Spleen (tissue), 11 donors: ENCODE data around the gene TMEM269. TPM values are rescaled to one million over a fixed set of nuclear protein-coding genes. Genes with fewer than 3 reads are reported as not detected.

Experiments
- DNase-seq: peaks from one replicate; pipeline ENCODE4 v3.0.0-alpha.2; 2020
- H3K27ac ChIP-seq, 8 donors: fragments of 200-600 bp; sonication (generic) in 7 of 8; 1 replicate in 4 of 8; 2 replicates in 4 of 8; pipeline versions ENCODE4 v1.5.0 to v1.8.0; 2016 to 2021; ENCODE audit warnings: inconsistent platforms in 4 of 8, mild to moderate bottlenecking in 4 of 8, moderate library complexity in 1 of 8
- H3K27me3 ChIP-seq, 7 donors: fragments of 200-600 bp; sonication (generic) in 6 of 7; replicated peaks in 1 of 7; 1 replicate in 4 of 7; 2 replicates in 3 of 7; pipeline versions ENCODE4 v1.5.0 to v1.8.0; 2016 to 2021; ENCODE audit warnings: inconsistent platforms in 3 of 7, mild to moderate bottlenecking in 1 of 7
- H3K36me3 ChIP-seq, 6 donors: fragments of 200-600 bp; sonication (generic) in 5 of 6; 1 replicate in 4 of 6; 2 replicates in 2 of 6; pipeline versions ENCODE4 v1.5.0 to v1.8.0; 2016 to 2021; ENCODE audit warnings: inconsistent platforms in 2 of 6
- H3K4me1 ChIP-seq, 6 donors: fragments of 200-600 bp; sonication (generic) in 5 of 6; 1 replicate in 3 of 6; 2 replicates in 3 of 6; pipeline versions ENCODE4 v1.5.0 to v1.8.0; 2016 to 2021; ENCODE audit warnings: inconsistent platforms in 3 of 6
- H3K4me3 ChIP-seq, 8 donors: fragments of 200-600 bp; sonication (generic) in 7 of 8; 1 replicate in 4 of 8; 2 replicates in 4 of 8; pipeline versions ENCODE4 v1.5.0 to v1.8.0; 2016 to 2021; ENCODE audit warnings: inconsistent platforms in 4 of 8, mild to moderate bottlenecking in 4 of 8, moderate library complexity in 2 of 8
- H3K9me3 ChIP-seq, 8 donors: fragments of 200-600 bp; sonication (generic) in 7 of 8; 1 replicate in 4 of 8; 2 replicates in 4 of 8; pipeline versions ENCODE4 v1.5.0 to v1.8.0; 2016 to 2021; ENCODE audit warnings: inconsistent platforms in 4 of 8
- CTCF ChIP-seq, 11 experiments: fragments of 200-600 bp in 7 of 11; fragments of 450-650 bp in 4 of 11; sonication (generic) in 4 of 11; IDR thresholded peaks in 8 of 11; conservative IDR thresholded peaks in 3 of 11; 1 replicate in 7 of 11; 2 replicates in 4 of 11; pipeline versions ENCODE4 v1.4.0 to v1.8.0; 2016 to 2021; ENCODE audit warnings: antibody characterized with exemption in 11 of 11, inconsistent platforms in 4 of 11, mild to moderate bottlenecking in 1 of 11
- POLR2A ChIP-seq, 3 donors: fragments of 450-650 bp; IDR thresholded peaks; one replicate each; pipeline ENCODE4 v1.5.1; 2017; ENCODE audit warnings: antibody characterized with exemption in 3 of 3, mild to moderate bottlenecking in 1 of 3
- POLR2AphosphoS5 ChIP-seq, 3 donors: sonication (generic); formaldehyde crosslinking; IDR thresholded peaks; one replicate each; pipeline ENCODE4 v1.5.1; 2017; ENCODE audit warnings: antibody characterized with exemption in 3 of 3
- WGBS, 5 donors: extraction: QIAGEN DNeasy Blood & Tissue Kit in 3 of 5; methylation state at CpG; one replicate each; pipeline versions ENCODE4 v1.1.5 to v1.1.7; 2013 to 2018; 5-methylcytosine and 5-hydroxymethylcytosine counted together
- intact Hi-C: fragments of 100-400 bp; cut with DNase I; formaldehyde crosslinking; loops from one replicate; pipeline ENCODE4 v1.15.0; 2023; ENCODE audit warnings: low total_unique reads
- polyA plus RNA-seq, 3 donors: library from polyadenylated mRNA; stranded (reverse); fragments of 200-250 nt; gene quantifications; one replicate each; pipeline ENCODE4 v1.2.1, GENCODE V29; 2013
- total RNA-seq, 7 donors: library from RNA; depleted of rRNA in 3 of 7; stranded (reverse); fragments of >200 nt in 3 of 7; fragmentation: NEBNext Ultra II Directional in 4 of 7; extraction: Animal tissue kit (Norgen Biotek cat#: 25700) in 4 of 7; gene quantifications; one replicate each; pipeline versions ENCODE4 v1.1.0 to v1.2.1, GENCODE V29; 2016 to 2021
- donor health status: healthy with polysubstance abuse.
- donor health status: DM: no; HTN: no; CAD: no; lungs with moderate emphysema.
- donor health status: DM: no; HTN: no; CAD: no.
- donor health status: Bipolar disorder and iron deficiency.
- donor health status: healthy.
- donor health status: DM: no; HTN: no; CAD: no.
- donor health status: DM: yes; HTN: yes; CAD: no.

The TMEM269 gene
- total and polyA plus RNA-seq, 10 donors: 0.03 to 1.6 (median 0.26) TPM; not detected in 1

GRCh38 chr1:42846257-42847110, 61.7 kb downstream of the TMEM269 start, which contains the start of gene ZNF691:
TSS of gene ZNF691 (plus strand) at chr1:42846613. CDS start at chr1:42849659, 3,046 bp downstream.
- Histone ChIP-seq H3K27ac (peak within 1 kb of the TSS; percentile 64 to 91 (median 84)), H3K9me3 (peaks cover 0 to 7% (median 2%) of the 10 kb centered on the region in 8 donors), H3K4me1 (peaks cover 10 to 47% (median 23%) of the 10 kb centered on the region in 6 donors), H3K27me3 (no peaks in the 10 kb centered on the region), H3K36me3 (peaks cover 0 to 44% (median 17%) of the 10 kb centered on the region in 6 donors), H3K4me3 (peak within 1 kb of the TSS; percentile 62 to 96 (median 82))
- 0 to 1% (median 1%) methylated on average over 27 to 50 of the region's 50 CpGs for WGBS, 5 donors
- TF ChIP-seq POLR2AphosphoS5 (IDR thresholded peaks at IDR 0.05) (peak; percentile 95 to 96 (median 96)), CTCF (IDR thresholded peaks at IDR 0.05 in 8 of 11, conservative IDR thresholded peaks at IDR 0.05 in 3 of 11) (peak; percentile 17 to 78 (median 47)), POLR2A (IDR thresholded peaks at IDR 0.05) (no peak)
- peak; percentile 95 for DNase-seq
- intact Hi-C loops: no loop called here

- Histone ChIP-seq H3K27ac (peak overlapping the region in 6 of 8 donors; percentile 64 to 91 (median 85)), H3K4me3 (peak overlapping the region; percentile 62 to 96 (median 82)), H3K4me1 (peaks cover 10 to 54% (median 23%) of the 10 kb centered on the region in 6 donors), H3K9me3 (peaks cover 0 to 12% (median 2%) of the 10 kb centered on the region in 8 donors), H3K27me3 (no peaks in the 10 kb centered on the region), H3K36me3 (peaks cover 0 to 44% (median 20%) of the 10 kb centered on the region in 6 donors)
- TF ChIP-seq POLR2AphosphoS5 (IDR thresholded peaks at IDR 0.05) (no peak), POLR2A (IDR thresholded peaks at IDR 0.05) (no peak), CTCF (IDR thresholded peaks at IDR 0.05 in 8 of 11, conservative IDR thresholded peaks at IDR 0.05 in 3 of 11) (no peak)
- intact Hi-C loops: no loop called here
- DNase-seq: no peak
- WGBS, 5 donors: 5 to 9% (median 8%) methylated on average over 6 of the region's 6 CpGs
Observed at GRCh38 chr1:42847111-42847595, 62.4 kb downstream of the TMEM269 start.

GRCh38 chr1:42847721-42848460, 63.1 kb downstream of the TMEM269 start:
- peaks cover 0 to 39% (median 17%) of the 10 kb centered on the region in 6 donors for H3K36me3 ChIP-seq
- TF ChIP-seq POLR2A (IDR thresholded peaks at IDR 0.05) (no peak), POLR2AphosphoS5 (IDR thresholded peaks at IDR 0.05) (no peak), CTCF (IDR thresholded peaks at IDR 0.05 in 8 of 11, conservative IDR thresholded peaks at IDR 0.05 in 3 of 11) (no peak)
- DNase-seq: no peak
- peaks cover 10 to 60% (median 23%) of the 10 kb centered on the region in 6 donors for H3K4me1 ChIP-seq
- peaks cover 0 to 12% (median 2%) of the 10 kb centered on the region in 8 donors for H3K9me3 ChIP-seq
- WGBS, 5 donors: 52 to 73% (median 61%) methylated on average over 6 of the region's 6 CpGs
- H3K4me3 ChIP-seq: peak overlapping the region in 4 of 8 donors; percentile 70 to 96 (median 84)
- no peaks in the 10 kb centered on the region for H3K27me3 ChIP-seq
- H3K27ac ChIP-seq: no peak overlapping the region
- intact Hi-C loops: no loop called here
